IPS-15b (cell line): Measurements from ENCODE around the gene SLX4.

ENCODE experiments used
- H3K27me3 ChIP-seq: one replicate; pipeline ENCODE4 v1.6.1; 2013; ENCODE audit warnings: low read length; ENCODE audit not compliant: control insufficient read depth, insufficient read depth
- H3K36me3 ChIP-seq: one replicate; pipeline ENCODE4 v1.6.1; 2013; ENCODE audit warnings: low read length; ENCODE audit not compliant: control insufficient read depth, insufficient read depth
- H3K4me1 ChIP-seq: one replicate; pipeline ENCODE4 v1.6.1; 2013; ENCODE audit warnings: mild to moderate bottlenecking, low read length; ENCODE audit not compliant: control insufficient read depth, insufficient read depth
- H3K4me3 ChIP-seq: one replicate; pipeline ENCODE4 v1.5.1; 2013; ENCODE audit warnings: low read depth, low read length
- H3K9ac ChIP-seq: one replicate; pipeline ENCODE4 v1.6.1; 2013; ENCODE audit warnings: low read depth, mild to moderate bottlenecking, low read length
- H3K9me3 ChIP-seq: one replicate; pipeline ENCODE4 v1.6.1; 2013; ENCODE audit warnings: mild to moderate bottlenecking, low read length; ENCODE audit not compliant: control insufficient read depth, insufficient read depth

The SLX4 gene

DNA sequence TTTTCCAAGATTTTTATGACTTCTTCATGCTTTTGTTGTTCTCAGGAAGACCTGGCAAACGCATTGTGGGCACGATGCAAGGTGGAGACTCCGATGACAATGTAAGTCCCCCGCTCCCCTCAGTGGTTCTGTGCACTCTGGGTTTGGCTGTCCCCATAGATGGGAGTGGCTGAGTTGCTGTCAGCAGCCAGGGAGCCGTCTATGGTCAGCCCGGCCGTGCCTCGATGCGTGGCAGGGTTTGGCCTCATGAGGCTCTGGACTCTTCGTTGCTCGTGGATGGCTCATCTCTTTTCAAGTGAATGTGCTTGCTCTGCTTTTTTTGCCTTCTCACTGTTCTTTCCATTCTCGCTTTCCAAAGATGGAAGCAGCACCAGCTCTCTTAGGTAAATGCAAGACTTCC is 78.7 kb downstream of the SLX4 start:
- Histone ChIP-seq H3K27me3 (no peaks in the 10 kb centered on the region), H3K9ac (no peak overlapping the region), H3K36me3 (peaks cover 15% of the 10 kb centered on the region), H3K4me1 (no peaks in the 10 kb centered on the region), H3K4me3 (no peak overlapping the region), H3K9me3 (no peaks in the 10 kb centered on the region)
